Colon (tissue), 2 donors: ENCODE data around the gene MSRB1.
"Not testable (repeated sequence)": the region's sequence is repeated elsewhere in the genome, so short reads cannot be mapped to it uniquely, and the experiment has no call there.

Experiments used
- FAIRE-seq: peaks from 2 replicates; lab custom pipeline; 2012; peaks lifted over from hg19 to GRCh38; lab: Jason Lieb, UNC
- donor health status: control.
- donor health status: control.

MSRB1 gene

DNA sequence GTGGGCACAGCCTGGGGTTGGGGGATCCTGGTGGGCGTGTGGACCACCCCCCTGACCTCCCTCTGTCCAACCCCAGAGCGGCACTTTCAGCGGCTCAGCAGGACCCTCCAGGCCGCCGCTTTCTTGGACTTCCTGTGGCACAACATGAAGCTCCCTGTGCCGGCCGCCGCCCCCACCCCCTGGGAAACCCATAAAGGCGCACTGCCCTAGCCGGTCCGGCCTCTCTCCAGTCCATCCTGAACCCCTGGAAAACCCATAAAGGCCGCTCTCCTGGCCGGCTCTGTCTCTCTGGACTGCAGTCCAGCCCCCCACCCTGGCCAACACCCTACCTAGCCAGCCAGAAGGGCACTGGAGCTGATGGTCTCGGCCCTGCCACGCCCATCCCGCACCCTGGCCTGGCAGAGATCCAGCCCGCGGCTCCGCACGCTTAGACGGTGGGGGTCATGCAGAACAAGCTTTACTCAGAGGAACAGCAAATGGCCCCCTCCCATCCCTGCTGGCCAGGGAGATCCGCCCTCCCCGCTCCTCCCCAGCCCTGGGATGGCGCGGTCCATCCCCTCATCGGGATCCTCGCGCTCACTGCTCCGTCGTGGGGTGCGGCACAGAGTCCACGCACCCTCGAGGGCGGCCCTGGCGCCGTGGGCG lies 35.6 kb upstream of the MSRB1 start:
- FAIRE-seq, result no peak

DNA sequence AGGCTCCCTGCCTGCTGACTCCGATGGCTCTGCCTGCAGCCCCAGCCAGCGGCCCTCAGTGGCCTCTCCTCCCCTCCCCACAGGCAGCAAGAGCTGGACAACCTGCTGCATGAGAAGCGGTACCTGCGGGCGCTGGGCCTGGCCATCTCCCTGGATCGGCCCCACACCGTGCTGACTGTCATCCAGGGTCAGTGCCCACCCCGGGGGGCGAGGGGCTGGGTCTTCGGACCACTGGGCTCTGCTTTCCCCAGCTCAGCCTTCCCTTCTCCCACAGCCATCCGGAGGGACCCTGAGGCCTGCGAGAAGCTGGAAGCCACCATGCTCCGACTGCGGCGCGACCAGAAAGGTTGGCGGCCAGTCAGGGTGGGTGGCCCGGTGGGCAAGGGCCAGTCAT lies 34.9 kb upstream of the MSRB1 start:
- FAIRE-seq, result no peak

DNA sequence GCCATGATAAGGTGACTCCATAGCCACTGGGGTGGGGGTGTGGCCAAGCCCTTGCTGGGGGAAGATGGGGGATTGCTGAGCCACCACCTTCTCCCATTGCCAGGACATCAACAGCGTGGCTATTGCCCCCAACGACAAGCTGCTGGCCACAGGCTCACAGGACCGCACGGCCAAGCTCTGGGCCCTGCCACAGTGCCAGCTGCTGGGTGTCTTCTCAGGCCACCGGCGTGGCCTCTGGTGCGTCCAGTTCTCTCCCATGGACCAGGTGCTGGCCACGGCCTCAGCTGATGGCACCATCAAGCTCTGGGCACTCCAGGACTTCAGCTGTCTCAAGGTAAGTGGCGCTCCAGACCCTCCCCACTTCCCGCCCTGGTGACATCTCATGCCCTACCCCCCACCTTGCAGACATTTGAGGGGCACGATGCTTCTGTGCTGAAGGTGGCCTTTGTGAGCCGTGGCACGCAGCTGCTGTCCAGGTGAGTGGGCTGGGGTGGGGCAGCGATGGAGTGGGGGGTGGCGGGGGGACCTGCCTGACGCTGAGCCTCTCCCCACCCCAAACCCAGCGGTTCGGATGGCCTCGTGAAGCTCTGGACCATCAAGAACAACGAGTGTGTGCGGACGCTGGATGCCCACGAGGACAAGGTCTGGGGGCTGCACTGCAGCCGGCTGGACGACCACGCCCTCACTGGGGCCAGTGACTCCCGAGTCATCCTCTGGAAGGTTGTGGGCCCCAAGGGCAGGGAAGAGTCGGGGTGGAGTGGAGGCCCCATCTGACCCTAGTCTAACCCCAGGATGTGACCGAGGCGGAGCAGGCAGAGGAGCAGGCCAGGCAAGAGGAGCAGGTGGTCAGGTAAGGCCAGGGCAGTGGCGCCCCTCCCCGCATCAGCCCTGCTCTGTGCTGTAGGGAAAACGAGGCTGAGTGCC lies 34.2 kb upstream of the MSRB1 start:
- FAIRE-seq, result no peak

DNA sequence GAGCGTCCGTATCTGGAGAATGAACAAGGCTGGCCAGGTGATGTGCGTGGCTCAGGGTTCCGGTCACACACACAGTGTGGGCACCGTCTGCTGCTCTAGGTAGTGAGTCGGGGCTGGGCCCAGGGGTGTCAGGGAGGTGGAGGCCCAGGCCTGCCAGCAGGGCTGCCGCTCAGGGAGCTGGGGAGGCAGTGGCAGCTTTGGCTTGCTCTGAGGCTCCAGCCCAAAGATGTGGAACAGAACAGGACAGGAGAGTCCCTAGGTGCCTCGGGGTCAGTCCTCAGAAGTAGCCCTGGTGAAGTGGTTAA lies 33.2 kb upstream of the MSRB1 start:
- no peak for FAIRE-seq

DNA sequence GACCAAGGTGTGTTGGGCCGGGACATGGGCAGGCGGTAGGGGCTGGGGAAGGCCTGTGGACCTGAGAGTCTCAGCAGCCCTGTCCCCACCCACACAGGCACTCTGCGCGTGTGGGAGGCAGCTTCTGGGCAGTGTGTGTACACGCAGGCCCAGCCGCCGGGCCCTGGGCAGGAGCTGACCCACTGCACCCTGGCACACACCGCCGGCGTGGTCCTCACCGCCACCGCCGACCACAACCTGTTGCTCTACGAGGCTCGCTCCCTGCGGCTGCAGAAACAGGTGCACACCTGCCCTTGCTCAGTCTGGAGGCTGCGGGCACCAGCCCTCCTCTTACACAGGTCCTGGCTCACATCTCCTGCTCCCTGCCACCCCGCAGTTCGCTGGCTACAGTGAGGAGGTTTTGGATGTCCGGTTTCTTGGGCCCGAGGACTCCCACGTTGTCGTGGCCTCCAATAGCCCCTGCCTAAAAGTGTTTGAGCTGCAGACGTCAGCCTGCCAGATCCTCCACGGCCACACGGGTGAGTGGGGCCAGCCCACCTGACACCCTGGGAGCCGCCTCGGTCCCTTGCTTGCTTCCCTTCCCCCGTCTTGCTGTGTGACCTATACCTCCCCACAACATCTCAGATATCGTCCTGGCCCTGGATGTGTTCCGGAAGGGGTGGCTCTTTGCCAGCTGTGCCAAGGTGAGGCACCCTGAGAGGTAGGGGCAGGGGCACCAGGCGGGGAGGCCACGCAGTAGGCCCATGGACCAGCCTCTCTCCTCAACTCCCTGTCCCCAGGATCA lies 32.6 kb upstream of the MSRB1 start:
- FAIRE-seq, result no peak

DNA sequence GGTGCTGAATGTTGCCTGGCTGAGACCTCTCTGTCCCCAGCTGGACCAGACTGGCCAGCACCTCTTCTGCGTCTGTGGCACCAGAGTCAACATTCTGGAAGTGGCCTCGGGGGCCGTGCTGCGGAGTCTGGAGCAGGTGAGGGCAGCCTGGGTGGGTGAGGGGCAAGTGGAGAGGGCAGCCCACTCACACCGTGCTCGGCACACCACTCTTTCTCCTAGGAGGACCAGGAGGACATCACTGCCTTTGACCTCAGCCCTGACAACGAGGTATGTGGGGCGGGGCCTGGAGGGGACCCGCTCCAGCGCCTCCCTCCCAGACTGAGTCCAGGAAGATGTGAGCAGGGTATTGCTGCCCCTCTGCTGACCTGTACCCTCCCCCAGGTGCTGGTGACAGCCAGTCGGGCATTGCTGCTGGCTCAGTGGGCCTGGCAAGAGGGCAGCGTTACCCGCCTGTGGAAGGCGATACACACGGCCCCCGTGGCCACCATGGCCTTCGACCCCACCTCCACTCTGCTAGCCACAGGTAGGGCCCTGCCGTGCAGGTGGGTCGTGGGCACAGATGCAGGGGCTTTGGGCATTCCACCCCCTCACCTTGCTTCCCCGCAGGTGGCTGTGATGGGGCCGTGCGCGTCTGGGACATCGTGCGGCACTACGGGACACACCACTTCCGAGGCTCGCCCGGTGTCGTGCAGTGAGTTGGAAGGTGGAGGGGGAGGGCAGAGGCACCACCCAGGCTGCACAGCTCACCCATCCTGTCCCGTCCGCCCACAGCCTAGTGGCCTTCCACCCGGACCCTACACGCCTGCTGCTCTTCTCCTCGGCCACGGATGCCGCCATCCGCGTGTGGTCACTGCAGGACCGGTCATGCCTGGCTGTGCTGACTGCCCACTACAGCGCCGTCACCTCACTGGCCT lies 31.4 kb upstream of the MSRB1 start:
- no peak for FAIRE-seq

DNA sequence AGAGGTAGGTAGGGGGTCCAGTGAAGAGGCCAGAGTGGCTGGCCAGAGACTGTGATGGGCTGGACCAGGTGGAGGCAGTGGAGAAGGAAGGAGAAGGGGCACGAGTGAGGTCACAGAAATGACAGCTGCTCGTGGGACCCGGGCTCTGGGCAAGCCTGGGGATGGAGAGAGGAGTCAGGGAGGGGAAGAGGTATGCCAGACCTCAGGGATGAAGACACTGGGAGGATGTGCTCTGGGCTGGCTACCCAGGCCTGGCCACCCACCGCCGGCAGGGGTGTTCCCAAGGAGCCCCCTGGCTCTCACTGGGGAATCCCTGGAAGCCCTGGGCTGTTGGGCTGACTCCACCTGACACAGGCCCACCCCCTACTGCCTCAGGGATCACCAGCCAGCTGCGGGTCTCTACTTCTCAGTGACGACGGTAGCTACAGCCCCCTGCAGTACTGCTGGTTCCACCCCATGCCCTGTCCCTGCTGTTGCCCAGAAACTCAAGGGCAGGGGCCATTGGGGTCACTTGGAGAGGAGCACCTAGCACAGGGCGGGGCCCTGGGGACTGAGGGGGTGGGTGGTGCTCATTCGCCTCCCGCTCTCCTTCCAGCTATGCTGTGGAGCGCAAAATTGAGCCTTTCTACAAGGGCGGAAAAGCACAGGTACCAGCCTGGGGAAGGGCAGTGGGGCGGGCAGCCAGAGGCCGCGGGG lies 30.6 kb upstream of the MSRB1 start:
- no peak for FAIRE-seq

DNA sequence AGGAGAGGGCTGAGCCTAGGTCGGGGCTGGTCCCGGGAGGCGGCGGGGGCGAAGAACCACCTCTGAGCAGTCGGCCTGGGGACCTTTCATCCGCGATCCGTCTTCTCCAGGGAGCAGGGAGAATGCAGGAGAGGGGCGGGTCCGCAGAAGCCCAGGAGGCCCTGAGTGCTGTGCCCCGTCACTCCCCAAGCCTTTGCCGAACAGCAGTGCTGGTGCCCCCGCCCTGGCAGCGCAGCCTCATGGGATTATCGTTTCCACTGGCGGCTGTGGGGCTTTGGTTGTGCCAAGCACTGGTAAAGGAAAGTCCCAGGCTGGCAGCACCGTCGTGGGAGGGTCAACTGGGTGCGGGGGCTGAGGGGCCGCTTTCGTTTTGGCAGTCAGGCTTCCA lies 29.5 kb upstream of the MSRB1 start:
- no peak for FAIRE-seq

DNA sequence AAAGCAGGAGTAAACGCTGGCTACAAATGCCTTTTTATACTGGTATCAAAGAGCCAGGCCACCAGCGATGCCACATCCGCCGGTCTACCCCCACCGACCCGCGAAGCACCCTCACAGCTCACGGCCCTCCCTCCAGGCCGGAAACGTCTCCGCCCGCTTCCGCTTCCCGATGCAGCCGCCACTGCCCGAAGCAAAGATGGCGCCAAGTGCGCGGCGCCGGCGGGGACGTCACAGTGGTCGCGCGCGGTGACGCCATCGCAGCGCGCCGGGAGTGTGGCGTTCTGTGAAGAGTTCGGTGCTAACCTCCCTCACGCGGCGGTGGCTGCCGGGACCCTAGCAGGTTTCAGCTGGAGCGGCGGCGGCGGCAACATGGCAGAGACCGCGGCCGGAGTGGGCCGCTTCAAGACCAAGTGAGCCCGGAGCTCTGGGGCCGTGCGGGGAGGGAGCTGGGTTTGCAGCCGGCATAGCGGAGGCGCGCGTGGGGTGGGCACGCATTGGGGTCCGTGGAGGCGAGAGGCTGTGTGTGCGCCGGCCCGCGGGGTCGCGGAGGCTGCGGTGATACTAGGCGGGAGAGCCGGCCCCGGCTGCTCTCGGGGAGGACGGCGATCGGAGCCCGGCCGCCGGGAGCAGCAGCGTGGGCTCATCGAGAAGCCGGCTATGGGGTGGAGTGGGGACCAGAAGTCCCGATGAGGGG lies 28.9 kb upstream of the MSRB1 start, which contains the start of gene TBL3:
TBL3 (plus strand) TSS at position 258 of the 694 bp plus-strand sequence; CDS start at position 370, 112 bp downstream.
- no peak for FAIRE-seq

GRCh38 chr16:1968146-1968953 lies 25.4 kb upstream of the MSRB1 start:
- no peak for FAIRE-seq

- no peak for FAIRE-seq
These were observed 23.5 kb upstream of the MSRB1 start, which contains the start of gene RNF151 for GRCh38 chr16:1966460-1966859. Gene RNF151 (plus strand): TSS chr16:1966856. CDS start chr16:1966882, 26 bp downstream.

- no peak for FAIRE-seq
These were observed 22.5 kb upstream of the MSRB1 start for GRCh38 chr16:1965396-1966001.

GRCh38 chr16:1964506-1965395 lies 21.8 kb upstream of the MSRB1 start, which contains the start of gene RPS2:
Gene RPS2 (minus strand): TSS chr16:1964826. CDS start chr16:1964625, 201 bp downstream.
- FAIRE-seq, result peak; percentile 33

- no peak for FAIRE-seq
These were observed 21.0 kb upstream of the MSRB1 start for GRCh38 chr16:1963806-1964505.

GRCh38 chr16:1962161-1963153 lies 19.5 kb upstream of the MSRB1 start:
- FAIRE-seq, result not testable (repeated sequence)

GRCh38 chr16:1961651-1962067 lies 18.7 kb upstream of the MSRB1 start:
- no peak for FAIRE-seq
